GM19240 (cell line): Measurements from ENCODE around the gene DTX1.

Experiments used
- DNase-seq: peaks from one replicate; pipeline ENCODE4 v3.0.0; 2011; ENCODE audit warnings: low spot score; ENCODE audit not compliant: insufficient read length

Gene DTX1

DNA sequence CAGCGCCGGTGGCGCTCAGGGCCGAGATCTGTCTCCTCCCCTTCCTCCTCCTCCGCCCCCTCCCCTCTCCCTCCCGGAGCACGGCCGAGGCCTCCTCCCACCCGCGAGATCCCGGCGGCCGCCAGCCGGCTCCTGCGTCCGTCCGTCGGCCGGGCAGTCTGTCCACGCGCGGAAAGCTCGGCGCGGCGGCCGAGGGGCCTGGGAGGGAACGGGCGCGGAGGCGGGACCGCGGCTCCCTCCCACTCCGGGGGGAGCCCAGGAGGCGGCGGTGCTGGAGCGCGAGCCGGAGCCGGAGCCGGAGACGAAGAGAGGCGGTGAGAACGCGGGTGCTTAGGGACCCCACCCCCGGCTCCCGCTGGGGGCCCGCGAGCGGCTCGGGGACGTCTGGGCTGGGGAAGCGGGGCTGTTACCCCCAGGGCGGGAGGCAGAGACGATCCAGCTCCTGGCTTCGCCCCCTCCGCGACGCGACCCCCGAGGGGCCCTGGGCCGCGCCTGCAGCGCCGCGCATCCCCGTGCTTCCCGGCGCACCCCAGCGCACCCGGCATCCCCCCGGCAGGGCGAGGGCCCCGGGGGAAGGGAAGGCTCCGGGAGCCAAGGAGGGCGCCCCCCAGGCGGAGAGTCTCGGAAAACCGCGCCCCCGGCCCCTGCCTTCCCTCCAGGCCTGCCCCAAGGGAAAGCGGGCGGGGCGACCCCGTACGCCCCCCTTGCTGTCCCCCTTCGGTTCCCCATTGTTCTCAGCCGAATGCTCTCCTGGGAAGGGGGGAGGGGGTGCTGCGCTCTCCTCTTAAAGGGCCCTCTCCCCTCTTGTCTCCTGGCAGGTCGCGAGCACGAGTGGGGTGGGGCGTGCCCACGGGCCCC is at the start of gene DTX1:
Gene DTX1 (plus strand): TSS at position 100 of the 858 bp plus-strand sequence. CDS start 1,463 bp downstream, outside the sequence.
- DNase-seq, result no peak

DNA sequence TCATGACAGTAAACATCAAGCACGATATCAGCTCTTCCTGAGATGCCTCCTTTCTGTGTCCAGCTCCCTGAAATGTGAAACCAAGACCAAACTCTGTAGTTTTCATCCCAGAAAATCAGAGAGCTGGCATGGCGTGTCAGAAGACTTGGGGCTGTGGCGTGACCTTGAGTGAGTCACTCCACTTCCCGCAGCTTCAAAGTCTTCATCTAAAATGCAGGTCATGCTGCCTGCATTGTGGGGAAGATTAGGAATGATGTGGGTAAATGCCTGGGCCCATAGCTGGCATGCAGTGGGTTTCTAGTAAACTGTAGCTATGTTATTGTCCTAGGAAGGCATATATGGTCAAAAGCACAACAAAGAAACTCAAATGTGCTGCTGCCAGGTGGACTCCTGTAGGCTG is 49.4 kb upstream of the DTX1 start:
- no peak for DNase-seq

DNA sequence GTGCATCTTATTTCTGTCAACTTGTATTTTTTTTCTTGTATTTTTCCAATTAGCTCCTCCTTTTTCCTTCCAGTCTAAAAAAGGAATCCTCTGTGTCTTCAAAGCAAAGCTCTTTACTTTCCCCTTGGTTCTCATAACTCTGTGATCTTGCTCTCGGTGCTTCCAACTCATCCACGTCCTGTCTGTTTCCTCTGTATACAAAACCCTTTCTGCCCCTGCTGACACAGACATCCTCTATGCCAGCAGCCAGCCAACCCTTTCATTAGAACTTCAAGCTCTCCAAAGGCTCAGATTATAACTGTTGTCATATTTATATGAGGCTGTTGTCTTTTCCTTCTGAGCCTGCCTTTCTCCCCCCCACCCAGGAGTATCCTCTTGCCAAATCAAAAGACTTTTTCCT is 45.8 kb upstream of the DTX1 start:
- no peak for DNase-seq

DNA sequence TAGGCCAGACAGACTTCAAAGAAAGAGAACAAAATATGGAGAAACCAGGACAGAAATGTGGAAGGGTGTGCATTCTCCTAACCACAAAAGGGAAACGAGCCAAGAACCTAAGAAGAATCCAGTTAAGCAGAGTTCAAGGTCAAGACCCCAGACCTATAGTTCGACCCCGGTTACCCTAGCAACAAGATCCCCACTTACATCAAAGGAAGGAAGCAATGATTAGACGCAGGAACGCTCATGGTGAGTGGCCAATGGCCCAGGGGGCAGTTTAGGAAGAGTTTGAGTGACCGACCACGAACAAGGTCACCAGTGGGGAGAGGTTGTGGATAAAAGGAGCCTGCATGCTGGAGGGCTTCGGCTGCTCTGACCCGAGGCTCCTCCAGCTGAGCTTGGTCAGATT is 42.0 kb upstream of the DTX1 start:
- no peak for DNase-seq

DNA sequence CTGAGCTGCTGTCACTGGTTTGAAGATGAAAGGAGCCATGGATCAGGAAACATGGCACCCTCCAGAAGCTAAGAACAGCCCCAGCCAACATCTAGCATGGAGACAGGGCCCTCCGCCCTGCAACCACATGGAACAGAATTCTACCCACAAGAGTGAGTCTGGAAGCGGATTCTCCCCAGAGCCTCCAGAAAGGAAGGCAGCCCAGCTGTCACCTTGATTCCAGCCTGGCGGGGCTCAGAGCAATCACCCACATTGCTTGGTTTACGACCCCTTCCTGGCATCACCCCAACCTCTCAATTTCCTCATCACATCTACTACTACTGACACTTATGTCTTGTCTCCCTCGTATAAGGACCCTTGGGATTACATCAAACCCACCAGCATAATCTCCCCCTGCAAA is 39.7 kb upstream of the DTX1 start:
- DNase-seq, result no peak

DNA sequence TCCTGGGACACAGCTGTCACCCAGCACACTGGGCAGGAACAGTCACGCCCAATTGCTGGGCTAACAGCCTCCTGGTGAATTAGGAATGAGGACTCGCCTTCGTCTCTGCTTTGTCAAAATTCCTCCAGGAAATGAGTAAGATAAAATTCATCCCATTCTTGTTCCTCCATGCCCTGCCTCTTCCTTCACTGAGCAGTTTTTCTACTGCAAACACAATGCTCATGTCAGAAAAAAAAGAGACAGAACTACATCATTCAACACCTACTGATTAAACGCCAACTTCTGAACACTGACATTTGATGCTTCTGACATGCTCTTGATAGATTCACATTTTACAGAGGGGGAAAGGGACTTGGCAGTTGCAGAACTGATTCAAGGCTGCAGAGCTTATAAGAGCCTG is 37.5 kb upstream of the DTX1 start:
- no peak for DNase-seq

DNA sequence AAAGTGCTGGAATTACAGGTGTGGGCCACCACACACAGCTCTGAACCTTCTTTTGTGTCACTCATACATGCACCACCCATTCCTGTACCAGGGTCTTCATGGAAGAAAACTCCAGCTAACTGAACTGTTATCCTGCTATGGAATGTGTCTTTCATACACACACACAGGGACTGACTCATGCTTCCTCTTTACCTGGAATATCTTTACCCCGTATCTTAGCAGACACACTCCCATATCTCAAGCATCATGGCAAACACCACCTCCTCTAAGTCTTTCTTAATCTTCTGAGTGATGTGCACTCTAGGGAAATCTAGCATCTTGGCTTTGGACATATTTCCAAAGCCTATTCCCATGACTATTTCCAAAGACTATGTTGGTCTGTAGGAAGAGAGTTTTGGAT is 35.0 kb upstream of the DTX1 start:
- no peak for DNase-seq

DNA sequence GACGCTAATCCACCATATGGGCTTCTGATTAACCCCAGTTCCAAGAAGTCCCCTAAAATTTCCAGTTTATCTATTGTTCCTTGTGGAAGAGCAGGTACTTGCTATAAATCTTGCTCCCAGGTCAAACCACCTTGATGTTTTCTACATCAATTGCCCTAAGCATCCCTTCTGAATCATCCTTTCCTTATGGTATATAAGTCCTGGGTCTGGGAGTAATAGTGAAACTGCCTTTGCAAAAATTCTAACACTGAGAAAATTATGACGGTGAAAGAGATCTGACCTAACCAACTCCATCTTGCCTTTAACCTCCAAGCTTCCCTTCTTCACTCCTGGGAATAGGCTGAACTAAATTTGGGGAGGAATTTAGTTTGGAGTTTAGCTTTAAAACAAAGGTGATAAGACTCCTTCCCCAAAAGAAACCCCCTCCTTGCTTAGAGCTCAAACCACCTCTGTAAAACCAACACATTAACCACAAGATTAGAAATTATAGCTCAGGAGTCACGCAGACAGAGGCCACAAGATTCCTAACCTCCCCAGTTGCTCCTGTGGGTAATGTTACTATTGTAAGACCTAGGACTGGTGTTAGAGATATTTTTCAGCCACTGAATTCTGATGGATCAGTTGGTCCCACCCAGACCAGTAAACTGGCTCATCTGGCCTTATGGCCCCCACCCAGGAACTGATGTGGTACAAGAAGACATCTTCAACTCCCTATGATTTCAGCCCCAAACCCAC is 33.8 kb upstream of the DTX1 start:
- DNase-seq, result no peak

DNA sequence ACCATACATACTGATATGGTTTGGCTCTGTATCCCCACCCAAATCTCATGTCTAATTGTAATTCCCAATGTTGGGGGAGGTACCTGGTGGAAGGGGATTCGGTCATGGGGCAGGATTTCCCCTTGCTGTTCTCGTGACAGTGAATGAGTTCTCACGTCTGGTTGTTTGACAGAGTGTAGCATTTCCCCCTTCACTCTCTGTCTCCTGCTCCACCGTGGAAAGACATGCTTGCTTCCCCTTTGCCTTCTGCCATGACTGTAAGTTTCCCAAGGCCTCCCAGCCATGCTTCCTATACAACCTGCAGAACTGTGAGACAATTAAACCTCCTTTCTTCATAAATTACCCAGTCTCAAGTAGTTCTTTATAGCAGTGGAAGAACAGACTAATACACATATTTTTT is 28.8 kb upstream of the DTX1 start:
- no peak for DNase-seq

DNA sequence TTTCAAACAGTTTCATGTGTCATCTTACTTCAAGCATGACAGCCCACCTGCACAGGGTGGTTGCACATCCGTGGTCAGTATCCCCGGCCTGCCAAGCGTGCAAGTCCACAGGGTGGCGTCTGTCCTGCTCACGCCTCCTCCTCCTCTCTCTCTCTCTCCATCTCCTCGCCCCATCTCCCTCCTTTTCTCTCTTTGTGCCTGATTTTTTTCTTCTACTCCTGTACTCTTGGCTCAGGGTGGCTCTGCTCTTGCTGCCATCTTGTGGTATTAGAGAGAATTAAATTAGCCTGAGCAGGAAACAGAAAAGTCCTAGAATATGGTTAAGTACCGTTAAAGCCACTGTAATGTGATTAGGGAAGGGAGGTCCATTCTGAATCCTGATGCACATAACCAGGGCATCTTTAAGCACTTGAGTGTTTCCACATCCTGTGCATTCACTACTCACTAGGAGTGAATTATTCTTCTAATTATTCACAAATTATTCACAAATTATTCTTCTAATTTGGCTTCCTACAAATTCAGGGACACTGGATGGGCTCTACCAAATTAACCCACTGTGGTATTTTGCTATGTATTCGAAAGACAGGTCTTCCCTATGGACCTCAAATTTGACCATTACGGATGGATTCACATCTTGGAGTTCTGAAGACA is 25.5 kb upstream of the DTX1 start:
- peak; percentile 31 for DNase-seq

DNA sequence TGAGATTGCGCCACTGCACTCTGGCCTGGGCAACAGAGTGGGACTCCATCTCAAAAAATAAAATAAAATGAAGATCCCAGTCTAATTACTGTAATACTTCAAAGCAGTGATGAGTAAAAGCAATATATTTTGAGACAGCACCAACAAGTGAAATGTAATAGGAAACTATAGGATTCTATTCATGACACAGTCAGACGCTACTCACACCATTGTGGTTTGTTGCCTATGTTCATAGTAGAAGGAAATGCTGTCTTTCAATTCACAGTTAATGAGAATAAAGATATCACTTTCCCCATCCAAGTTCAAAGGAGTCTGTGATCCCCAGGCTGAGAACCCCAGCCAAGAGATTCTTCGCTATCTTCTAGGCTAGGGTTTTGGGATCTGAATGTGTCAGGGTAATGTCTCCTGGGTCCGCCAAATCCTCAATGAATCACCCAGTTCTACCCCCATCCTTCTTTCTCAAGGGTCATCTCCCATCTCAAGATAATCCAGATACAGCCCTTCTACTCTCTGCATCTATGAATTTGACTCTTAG is 16.6 kb upstream of the DTX1 start:
- DNase-seq, result no peak

DNA sequence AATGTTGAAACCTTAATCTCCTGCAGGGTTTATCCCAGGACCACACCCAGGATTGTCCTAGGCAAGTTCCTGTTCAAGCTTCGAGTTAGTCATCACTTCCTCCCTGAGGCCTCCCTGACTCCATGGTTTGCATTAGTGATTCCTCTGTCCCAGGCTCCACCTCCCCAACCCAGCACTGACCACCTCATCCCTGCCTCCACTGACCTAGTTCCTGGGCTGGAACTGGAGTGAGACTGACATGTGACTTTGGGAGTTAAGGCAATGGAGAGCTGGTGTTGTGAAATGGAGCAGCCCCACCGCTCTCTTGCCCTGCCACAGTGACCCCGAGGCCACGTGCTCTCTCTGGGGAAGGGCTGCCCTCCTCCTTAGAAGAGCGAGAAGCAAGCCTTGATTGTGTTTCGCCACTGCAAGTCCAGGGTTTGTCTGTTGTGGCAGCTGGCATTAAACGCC is 15.8 kb upstream of the DTX1 start:
- DNase-seq, result no peak

DNA sequence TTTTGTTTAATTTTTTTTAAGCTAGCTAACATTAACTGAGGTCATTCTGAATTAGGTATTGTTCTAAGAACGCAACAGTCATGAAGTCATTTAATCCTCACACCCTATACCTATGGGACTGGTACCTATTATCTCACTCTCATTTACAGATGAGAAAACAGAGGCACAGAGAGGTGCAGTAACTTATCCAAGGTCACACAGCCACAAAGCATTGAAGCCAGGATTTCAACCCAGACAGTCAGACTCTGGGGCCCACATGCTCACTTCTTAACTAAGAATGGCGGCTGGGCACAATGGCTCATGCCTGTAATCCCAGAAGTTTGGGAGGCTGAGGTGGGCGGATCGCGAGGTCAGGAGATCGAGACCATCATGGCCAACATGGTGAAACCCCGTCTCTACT is 15.0 kb upstream of the DTX1 start:
- DNase-seq, result no peak

DNA sequence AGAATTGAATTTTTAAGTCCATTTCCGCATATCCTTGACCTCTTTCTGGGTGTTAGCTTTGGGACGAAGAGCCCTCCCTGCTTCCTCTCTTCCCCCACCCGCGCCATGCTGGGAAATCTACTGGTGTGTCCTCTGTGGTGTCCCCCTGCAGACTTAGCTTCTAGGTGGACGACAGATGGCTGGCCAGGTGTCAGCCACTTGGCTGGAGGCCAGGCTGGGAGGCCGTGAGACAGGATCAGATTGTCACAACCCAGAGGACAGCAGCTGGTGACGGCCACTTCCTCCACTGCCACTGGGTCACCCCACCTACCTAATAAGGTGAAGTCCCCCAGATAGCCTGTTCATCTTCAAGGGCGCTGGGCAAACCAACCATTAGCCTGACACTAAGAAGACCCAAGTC is 13.3 kb upstream of the DTX1 start:
- no peak for DNase-seq

DNA sequence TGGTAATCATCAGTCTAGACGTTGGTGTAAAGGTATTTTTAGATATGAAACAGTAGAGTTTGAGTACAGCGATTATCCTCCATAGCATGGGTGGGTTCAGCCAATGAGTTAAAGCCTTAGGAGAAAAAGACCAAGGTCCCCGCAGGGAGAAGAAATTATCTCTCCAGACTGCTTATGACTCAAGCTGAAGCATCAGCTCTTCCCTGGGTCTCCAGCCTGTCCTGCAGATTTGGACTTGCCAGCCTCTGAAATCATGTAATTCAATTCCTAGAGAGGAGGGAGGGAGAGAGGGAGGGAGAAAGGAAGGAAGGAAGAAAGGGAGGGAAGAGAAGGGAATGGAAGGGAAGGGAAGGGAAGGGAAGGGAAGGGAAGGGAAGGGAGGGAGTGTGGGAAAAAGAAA is 12.0 kb upstream of the DTX1 start:
- no peak for DNase-seq

DNA sequence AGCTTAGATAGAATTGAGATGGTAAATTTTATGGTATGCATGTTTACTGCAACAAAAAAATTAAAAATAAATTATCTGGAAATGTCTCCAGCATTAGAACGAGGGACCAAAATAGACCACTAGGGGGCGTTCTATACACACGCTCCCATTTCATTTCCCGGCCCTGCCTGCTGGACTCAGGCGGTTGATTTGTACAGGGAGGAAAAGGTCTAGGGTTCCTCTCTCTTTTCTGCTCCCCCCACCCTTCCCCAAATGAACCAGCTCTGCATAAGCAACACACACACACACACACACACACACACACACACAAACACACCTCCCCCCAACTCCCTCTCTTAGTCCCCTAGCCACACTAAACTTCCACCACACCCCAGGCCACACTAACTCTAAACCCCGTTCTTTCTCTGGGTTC is 7.8 kb upstream of the DTX1 start:
- DNase-seq, result peak; percentile 74

DNA sequence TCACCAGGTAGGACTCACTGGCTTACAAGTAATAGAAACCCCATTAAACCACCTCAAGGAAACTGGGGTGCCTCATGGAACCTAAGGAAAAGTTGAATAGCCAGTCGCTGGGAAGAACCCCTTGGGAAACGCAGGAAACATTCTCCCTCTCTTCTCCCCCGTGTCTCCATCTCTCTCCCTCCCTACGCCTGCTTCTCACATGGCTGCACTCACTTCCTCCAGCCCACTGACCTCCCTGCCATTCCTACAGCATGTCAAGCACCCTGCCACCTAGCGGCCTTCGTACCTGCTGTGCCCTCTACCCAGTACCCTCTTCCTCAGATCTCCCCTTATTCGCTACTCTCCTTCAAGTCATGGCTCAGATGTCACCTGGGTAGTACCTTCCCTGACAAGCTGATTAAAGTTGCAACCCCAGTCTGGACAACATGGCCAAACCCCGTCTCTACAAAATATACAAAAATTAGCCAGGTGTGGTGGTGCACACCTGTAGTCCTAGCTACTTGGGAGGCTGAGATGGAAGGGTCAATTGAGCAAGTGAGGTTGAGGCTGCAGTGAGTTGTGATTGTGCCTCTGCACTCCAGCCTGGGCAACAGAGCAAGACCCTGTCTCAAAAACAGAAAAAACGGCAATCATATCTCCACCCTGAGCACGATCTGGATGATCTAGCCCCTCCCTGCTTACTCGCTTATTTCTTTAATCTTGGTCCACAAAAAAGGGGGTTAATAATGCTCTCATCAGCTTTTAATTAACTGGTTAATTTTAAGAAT is 6.4 kb upstream of the DTX1 start:
- no peak for DNase-seq

DNA sequence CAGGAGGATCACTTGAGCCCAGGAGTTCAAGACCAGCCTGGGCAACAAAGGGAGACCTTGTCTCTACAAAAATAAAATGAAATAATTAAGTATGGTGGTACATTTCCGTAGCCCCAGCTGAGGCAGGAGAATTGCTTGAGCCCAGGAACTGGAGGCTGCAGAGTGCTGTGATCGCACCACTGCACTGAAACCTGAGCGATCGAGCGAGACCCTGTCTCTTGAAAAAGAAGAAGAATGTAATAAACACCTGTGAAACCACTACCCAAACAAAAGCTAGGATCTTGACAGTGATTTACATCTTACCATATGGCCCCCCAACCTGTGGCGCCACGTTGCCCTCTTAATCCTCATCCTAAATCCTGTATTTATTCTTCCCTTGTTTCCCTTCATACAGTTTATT is 5.7 kb upstream of the DTX1 start:
- no peak for DNase-seq

DNA sequence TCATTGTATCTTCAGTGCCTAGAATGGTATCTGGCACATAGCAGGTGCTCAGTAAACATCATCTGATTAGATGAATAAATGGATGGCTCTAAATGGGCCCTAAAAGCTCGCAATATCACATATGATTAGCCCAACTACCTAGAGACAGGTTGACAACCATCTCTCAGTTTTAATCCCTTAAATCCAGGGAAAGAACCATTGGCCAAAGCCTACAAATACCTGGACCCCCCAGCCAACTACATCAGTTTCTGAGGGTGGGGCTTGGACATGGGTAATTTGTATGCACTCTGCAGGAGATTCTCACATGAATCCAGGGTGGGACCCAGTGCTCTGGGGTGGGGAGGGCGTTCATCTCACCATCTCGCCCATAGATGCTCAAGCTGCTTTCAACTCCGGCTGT is 4.8 kb upstream of the DTX1 start:
- no peak for DNase-seq

DNA sequence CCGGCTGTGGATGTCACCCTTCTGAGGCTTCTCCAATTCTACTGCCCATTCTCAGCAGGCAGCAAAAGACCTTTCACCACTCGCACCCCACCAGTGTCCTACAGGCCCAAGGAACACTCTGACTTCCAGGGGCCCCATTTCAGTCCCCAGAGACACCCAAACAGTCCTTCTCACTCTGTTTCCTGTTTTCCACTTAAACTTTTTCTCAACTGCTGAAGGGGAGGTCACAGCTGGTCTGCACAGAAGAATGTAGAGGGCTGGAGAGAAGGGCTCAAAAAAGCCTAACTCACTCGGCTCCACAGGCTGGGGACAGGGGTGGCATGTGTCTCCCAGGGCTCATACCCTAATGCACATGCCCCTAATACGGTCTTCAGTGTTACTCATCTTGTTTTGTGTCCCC is 4.2 kb upstream of the DTX1 start:
- DNase-seq, result no peak

DNA sequence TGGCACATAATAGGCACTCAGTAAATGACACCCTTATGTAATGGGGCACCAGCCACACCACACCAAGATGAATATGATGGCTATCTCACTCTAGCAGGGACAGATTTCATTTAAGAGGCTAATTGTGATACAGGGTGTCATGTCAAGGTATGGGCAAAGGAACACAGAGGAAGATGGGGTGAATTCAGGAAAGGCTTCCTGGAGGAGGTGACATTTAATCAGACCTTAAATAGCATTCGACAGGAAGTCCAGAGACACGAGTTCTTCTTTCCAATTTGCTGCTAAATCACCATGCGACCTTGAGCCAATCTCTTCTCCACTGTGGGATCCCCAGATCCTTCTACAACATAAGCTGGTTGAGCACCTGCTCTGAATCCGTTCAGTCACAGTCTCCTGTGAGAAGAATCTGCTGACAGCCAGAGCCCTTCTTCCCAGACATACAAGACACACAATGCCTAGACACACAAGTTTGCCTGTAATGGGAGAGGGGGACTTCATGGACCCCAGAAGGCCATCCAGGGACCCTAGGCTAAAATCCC is 1.5 kb upstream of the DTX1 start:
- DNase-seq, result no peak
